NCI-H2081 treated with DMSO at 0.1 percent for 48 hours (cell line): ENCODE measurements around the gene FIP1L1.

ENCODE experiments used
- DNase-seq: peaks from one replicate; lab custom pipeline; 2025; lab: John Stamatoyannopoulos, UW

FIP1L1 gene

DNA sequence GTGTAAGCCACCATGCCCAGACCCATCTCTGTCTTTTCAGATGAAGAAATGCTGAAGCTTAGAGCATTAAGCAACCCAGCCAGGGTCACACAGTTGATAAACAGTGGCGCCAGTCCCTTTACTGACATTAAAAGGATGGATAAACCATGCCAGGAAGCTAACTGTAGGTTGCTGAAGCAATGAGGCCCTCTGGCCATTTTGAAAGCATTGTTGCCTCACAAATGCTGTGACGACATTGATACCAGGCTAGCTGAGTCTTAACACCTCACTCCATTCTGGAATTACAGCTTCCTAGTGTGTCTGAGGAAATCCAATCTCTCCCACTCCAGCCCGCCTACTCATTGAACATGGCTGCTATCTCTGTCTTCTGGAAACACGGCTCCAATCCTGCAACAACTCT, 124.1 kb downstream of the FIP1L1 start:
- DNase-seq, result no peak

DNA sequence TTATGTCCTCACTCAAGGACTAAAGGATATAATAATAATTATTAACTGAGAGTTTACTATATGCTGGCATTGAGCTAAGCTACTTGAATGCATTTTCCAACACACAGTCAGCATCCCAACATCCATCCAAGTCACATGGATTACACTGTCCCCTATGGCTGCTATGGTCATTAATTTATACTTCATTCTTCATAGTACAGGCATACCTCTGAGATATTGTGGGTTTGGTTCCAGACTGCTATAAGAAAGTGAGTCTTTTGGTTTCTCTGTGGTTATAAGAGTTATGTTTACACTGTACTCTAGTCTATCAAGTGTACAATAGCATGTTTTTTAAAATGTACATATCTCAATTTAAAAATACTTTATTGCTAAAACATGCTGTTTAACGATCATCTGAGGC, 124.7 kb downstream of the FIP1L1 start:
- no peak for DNase-seq

DNA sequence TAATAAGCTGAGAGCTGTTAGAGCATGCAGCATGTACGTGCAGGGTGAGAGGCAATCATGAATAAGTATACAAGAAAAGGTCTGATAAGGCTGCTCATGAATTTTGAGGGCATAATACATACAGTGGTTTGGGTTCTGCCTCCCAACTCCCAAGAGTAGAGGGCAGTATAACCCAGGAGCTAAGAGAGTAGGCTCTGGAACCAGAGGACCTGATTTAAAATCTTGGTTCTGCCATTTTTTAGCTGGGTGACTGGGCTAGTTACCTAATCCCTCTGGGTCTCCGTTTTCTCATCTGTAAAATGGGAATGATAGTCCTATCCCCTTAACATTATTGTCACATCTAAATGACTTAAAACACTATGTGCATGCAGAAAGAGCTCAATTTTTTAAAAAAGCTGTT, 128.5 kb downstream of the FIP1L1 start:
- DNase-seq, result no peak

DNA sequence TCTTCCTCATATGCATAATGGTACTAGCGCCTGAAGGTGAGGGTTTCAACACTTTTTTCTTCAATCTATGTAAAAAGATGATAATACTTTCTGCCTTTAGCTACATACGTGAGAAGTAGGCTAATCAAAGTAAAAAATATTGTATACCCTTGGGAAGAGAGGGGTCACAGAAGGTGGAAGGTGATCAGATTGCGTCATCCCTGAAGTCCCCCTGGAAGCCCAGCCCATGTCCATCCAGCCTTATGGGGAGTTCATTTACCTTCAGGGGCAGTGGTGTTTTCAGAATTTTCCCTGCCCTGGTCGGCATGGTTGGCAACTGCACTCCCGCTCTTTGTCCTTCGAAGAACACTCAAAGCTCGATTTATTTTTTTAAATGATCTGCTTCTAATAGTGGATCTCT, 129.6 kb downstream of the FIP1L1 start:
- DNase-seq, result no peak

DNA sequence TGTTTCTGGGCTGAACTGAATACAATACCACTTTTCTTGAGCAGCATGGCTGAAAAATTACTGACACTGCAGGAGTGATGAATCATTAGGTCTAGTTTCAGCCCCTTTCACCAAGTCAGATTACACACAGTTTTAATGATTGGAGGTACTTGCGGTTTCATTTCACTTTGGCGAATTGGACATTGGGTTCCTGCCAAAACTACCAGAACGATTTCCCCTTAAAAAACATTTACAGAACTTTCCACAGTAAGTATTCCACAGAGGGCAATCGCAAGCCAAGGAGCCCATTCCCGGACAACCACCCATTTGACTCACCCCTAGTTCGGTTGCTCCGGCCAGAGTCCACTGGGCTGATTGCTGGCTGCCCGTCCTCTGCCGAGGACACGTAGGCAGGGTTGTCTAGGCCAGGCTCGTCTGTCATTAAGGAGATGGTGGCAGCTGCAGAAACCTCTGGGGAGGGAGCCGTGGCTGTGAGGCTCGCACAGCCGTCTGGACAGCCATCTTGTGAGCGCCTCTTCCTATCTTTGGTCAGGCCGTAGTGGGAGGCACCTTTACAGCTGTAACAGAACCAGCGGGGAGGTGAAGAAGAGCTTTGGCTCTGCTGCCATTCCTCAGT, 130.3 kb downstream of the FIP1L1 start:
- no peak for DNase-seq

DNA sequence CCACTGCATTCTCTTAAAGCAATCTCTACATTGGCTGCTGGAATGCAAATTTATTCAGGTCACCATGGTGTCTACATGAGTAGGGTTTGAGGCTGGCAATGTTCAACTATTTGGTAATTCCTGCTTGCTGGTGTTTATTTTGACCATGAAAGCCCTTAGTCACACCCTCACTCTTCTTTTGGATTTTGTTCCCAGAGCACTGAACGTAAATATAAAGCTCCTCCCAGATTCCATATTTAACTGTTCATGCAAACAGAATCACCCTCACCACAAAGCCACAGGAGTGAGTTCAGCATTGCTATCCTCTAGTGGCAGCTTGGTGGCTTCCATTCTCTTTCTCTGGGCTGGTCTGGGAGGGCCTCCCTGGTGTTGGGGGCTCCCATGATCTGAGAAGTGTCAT, 131.0 kb downstream of the FIP1L1 start:
- no peak for DNase-seq

DNA sequence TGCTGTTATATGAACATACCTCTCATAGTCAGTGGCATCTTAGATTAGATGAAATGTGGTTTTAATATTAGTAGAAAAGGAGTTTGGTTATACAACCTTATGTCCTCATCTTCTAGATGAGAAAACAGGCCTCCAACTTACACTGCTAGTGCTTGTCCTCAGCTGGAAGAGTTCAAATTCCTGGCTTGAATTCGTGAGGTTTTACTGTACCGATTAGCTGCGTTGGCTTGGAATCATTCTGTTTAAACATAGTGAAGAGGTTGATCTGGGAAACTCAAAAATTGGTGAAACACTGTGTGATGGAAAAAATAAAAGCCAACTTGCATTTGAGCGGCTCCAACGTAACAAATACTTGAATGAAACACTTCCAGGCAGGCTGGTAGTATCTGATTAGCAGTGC, 132.9 kb downstream of the FIP1L1 start:
- DNase-seq, result no peak
